Activated naive CD4-positive, alpha-beta T cell treated with anti-CD3 and anti-CD28 coated beads, Interleukin-2, amount 50 U/mL, for 72 hours (primary cell): ENCODE measurements around the gene CSNK1A1L. TPM values are rescaled to one million over a fixed set of nuclear protein-coding genes. Genes with fewer than 3 reads are reported as not detected.

Experiments used
- ATAC-seq, 2 donors: fragments of 150-1000 bp; cut with Tn5 transposase; 2 replicates each; pipeline ENCODE4 v1.10.0; 2021; ENCODE audit warnings: mild to moderate bottlenecking in 2 of 2, moderate library complexity in 2 of 2
- DNase-seq, 2 donors: peaks; one replicate each; pipeline ENCODE4 v3.0.0; 2021 to 2022; ENCODE audit warnings: low spot score in 2 of 2
- H3K27ac Mint-ChIP-seq, 2 donors: one replicate each; pipeline ENCODE4 v1.8.0; 2022; ENCODE audit warnings: mild to moderate bottlenecking in 2 of 2, mixed read lengths in 2 of 2
- H3K36me3 Mint-ChIP-seq, 2 donors: one replicate each; pipeline ENCODE4 v1.8.0; 2022; ENCODE audit warnings: mixed read lengths in 2 of 2
- H3K9me3 Mint-ChIP-seq, 2 donors: one replicate each; pipeline ENCODE4 v1.8.0; 2022; ENCODE audit warnings: mixed read lengths in 2 of 2
- total RNA-seq, 2 donors: library from RNA; stranded (reverse); gene quantifications; one replicate each; pipeline ENCODE4 v1.2.3, GENCODE V29; 2022

Gene CSNK1A1L
- not detected for total RNA-seq

- H3K9me3 Mint-ChIP-seq = no peaks in the 10 kb centered on the region
- DNase-seq (no peak), ATAC-seq (no peak)
- no peaks in the 10 kb centered on the region for H3K36me3 Mint-ChIP-seq
- no peak within 1 kb of the TSS for H3K27ac Mint-ChIP-seq
Measured at GRCh38 chr13:37105251-37105714, at the start of gene CSNK1A1L. Gene CSNK1A1L, minus strand, starts transcription at chr13:37105664. Its CDS starts 408 bp downstream, at chr13:37105256.

GRCh38 chr13:37149380-37149779 lies 43.9 kb upstream of the CSNK1A1L start:
- ATAC-seq = no peak
- DNase-seq = no peak
- Mint-ChIP-seq H3K9me3 (peaks cover 0 to 4% of the 10 kb centered on the region in 2 donors), H3K36me3 (no peaks in the 10 kb centered on the region), H3K27ac (no peak overlapping the region)

GRCh38 chr13:37148501-37148900 lies 43.0 kb upstream of the CSNK1A1L start:
- ATAC-seq (no peak), DNase-seq (no peak)
- Mint-ChIP-seq H3K9me3 (peaks cover 0 to 4% of the 10 kb centered on the region in 2 donors), H3K36me3 (no peaks in the 10 kb centered on the region), H3K27ac (no peak overlapping the region)

- Mint-ChIP-seq H3K36me3 (no peaks in the 10 kb centered on the region), H3K9me3 (peaks cover 0 to 4% of the 10 kb centered on the region in 2 donors), H3K27ac (no peak overlapping the region)
- ATAC-seq (no peak), DNase-seq (no peak)
Measured at GRCh38 chr13:37144661-37145060, 39.2 kb upstream of the CSNK1A1L start.

GRCh38 chr13:37143911-37144310 lies 38.4 kb upstream of the CSNK1A1L start:
- no peaks in the 10 kb centered on the region for H3K36me3 Mint-ChIP-seq
- H3K9me3 Mint-ChIP-seq = peaks cover 0 to 4% of the 10 kb centered on the region in 2 donors
- ATAC-seq (no peak), DNase-seq (no peak)
- no peak overlapping the region for H3K27ac Mint-ChIP-seq

- H3K9me3 Mint-ChIP-seq = peaks cover 0 to 4% of the 10 kb centered on the region in 2 donors
Measured at GRCh38 chr13:37142877-37143276, 37.4 kb upstream of the CSNK1A1L start.

GRCh38 chr13:37141011-37141410 lies 35.5 kb upstream of the CSNK1A1L start:
- H3K36me3 Mint-ChIP-seq = no peaks in the 10 kb centered on the region

More at GRCh38 chr13:37142877-37143276, 37.4 kb upstream of the CSNK1A1L start:
- no peaks in the 10 kb centered on the region for H3K36me3 Mint-ChIP-seq
- H3K27ac Mint-ChIP-seq = no peak overlapping the region
- DNase-seq (no peak), ATAC-seq (no peak)

GRCh38 chr13:37139356-37139755 lies 33.9 kb upstream of the CSNK1A1L start:
- ATAC-seq (no peak), DNase-seq (no peak)
- Mint-ChIP-seq H3K36me3 (no peaks in the 10 kb centered on the region), H3K9me3 (no peaks in the 10 kb centered on the region), H3K27ac (no peak overlapping the region)

More at GRCh38 chr13:37141011-37141410, 35.5 kb upstream of the CSNK1A1L start:
- peaks cover 0 to 4% of the 10 kb centered on the region in 2 donors for H3K9me3 Mint-ChIP-seq
- no peak for DNase-seq
- no peak for ATAC-seq
- no peak overlapping the region for H3K27ac Mint-ChIP-seq

- DNase-seq (no peak), ATAC-seq (no peak)
- H3K36me3 Mint-ChIP-seq = no peaks in the 10 kb centered on the region
- H3K9me3 Mint-ChIP-seq = no peaks in the 10 kb centered on the region
- no peak overlapping the region for H3K27ac Mint-ChIP-seq
Measured at GRCh38 chr13:37138926-37139325, 33.5 kb upstream of the CSNK1A1L start.

GRCh38 chr13:37138169-37138568 lies 32.7 kb upstream of the CSNK1A1L start:
- ATAC-seq = no peak

GRCh38 chr13:37136633-37137032 lies 31.2 kb upstream of the CSNK1A1L start:
- Mint-ChIP-seq H3K27ac (no peak overlapping the region), H3K36me3 (peaks cover 0 to 4% of the 10 kb centered on the region in 2 donors), H3K9me3 (no peaks in the 10 kb centered on the region)
- DNase-seq = no peak
- ATAC-seq = no peak

More at GRCh38 chr13:37138169-37138568, 32.7 kb upstream of the CSNK1A1L start:
- DNase-seq = no peak
- Mint-ChIP-seq H3K36me3 (no peaks in the 10 kb centered on the region), H3K9me3 (no peaks in the 10 kb centered on the region), H3K27ac (peak overlapping the region in 1 of 2 donors; percentile 19)

- peaks cover 0 to 4% of the 10 kb centered on the region in 2 donors for H3K36me3 Mint-ChIP-seq
- no peak for ATAC-seq
Measured at GRCh38 chr13:37136187-37136586, 30.7 kb upstream of the CSNK1A1L start.

GRCh38 chr13:37134411-37135041 lies 29.1 kb upstream of the CSNK1A1L start:
- H3K9me3 Mint-ChIP-seq = no peaks in the 10 kb centered on the region
- ATAC-seq (no peak), DNase-seq (no peak)
- no peak overlapping the region for H3K27ac Mint-ChIP-seq
- H3K36me3 Mint-ChIP-seq = peaks cover 0 to 4% of the 10 kb centered on the region in 2 donors

More at GRCh38 chr13:37136187-37136586, 30.7 kb upstream of the CSNK1A1L start:
- Mint-ChIP-seq H3K27ac (no peak overlapping the region), H3K9me3 (no peaks in the 10 kb centered on the region)
- DNase-seq = no peak

- H3K36me3 Mint-ChIP-seq = peaks cover 0 to 4% of the 10 kb centered on the region in 2 donors
- no peak overlapping the region for H3K27ac Mint-ChIP-seq
- no peak for DNase-seq
- H3K9me3 Mint-ChIP-seq = no peaks in the 10 kb centered on the region
- no peak for ATAC-seq
Measured at GRCh38 chr13:37132211-37132610, 26.7 kb upstream of the CSNK1A1L start.

GRCh38 chr13:37131092-37131491 lies 25.6 kb upstream of the CSNK1A1L start:
- no peaks in the 10 kb centered on the region for H3K9me3 Mint-ChIP-seq
- H3K27ac Mint-ChIP-seq = no peak overlapping the region
- DNase-seq (no peak), ATAC-seq (no peak)
- peaks cover 0 to 4% of the 10 kb centered on the region in 2 donors for H3K36me3 Mint-ChIP-seq

- H3K36me3 Mint-ChIP-seq = peaks cover 0 to 4% of the 10 kb centered on the region in 2 donors
- ATAC-seq = no peak
- no peak for DNase-seq
- H3K27ac Mint-ChIP-seq = no peak overlapping the region
- H3K9me3 Mint-ChIP-seq = no peaks in the 10 kb centered on the region
Measured at GRCh38 chr13:37129866-37130265, 24.4 kb upstream of the CSNK1A1L start.

GRCh38 chr13:37127691-37128241 lies 22.3 kb upstream of the CSNK1A1L start:
- DNase-seq = no peak
- peaks cover 0 to 4% of the 10 kb centered on the region in 2 donors for H3K36me3 Mint-ChIP-seq
- no peak for ATAC-seq
- H3K27ac Mint-ChIP-seq = no peak overlapping the region
- H3K9me3 Mint-ChIP-seq = no peaks in the 10 kb centered on the region

GRCh38 chr13:37123337-37123736 lies 17.9 kb upstream of the CSNK1A1L start:
- no peaks in the 10 kb centered on the region for H3K36me3 Mint-ChIP-seq
- ATAC-seq (no peak), DNase-seq (no peak)
- no peak overlapping the region for H3K27ac Mint-ChIP-seq
- no peaks in the 10 kb centered on the region for H3K9me3 Mint-ChIP-seq
